Measurements from ENCODE around the gene CYYR1.

CYYR1 gene

GRCh38 chr21:26532208-26532607, 40.9 kb downstream of the CYYR1 start:
- no peak for TF ChIP-seq ZNF274 (IDR thresholded peaks at IDR 0.05; ENCODE audit: low read depth, low read length)
- no peak overlapping the region for H3K4me3 ChIP-seq (ENCODE audit: low read length)

DNA sequence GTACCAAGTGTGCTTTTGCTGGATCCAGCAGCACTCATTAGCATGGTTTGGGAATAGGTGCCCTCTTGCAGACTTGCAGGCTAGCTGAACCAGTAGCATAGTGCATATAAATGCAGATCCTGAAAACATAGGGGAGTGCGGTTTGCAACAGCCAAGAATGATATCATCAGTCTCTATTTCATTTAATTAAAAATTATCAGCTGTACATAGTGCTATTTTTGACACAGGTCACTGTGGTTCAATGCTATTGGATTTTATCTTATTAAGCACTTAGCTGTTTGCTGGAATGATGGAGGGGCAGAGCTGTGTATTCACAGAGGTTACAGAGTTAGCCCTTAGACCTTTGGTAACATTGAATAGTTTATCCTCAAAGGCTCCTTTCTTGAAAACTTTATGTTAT, 43.6 kb downstream of the CYYR1 start:
- H3K4me3 ChIP-seq (ENCODE audit: low read length) = no peak overlapping the region
- no peak for TF ChIP-seq ZNF274 (IDR thresholded peaks at IDR 0.05; ENCODE audit: low read depth, low read length)

GRCh38 chr21:26528882-26529281, 44.2 kb downstream of the CYYR1 start:
- H3K4me3 ChIP-seq (ENCODE audit: low read length) = no peak overlapping the region
- no peak for TF ChIP-seq ZNF274 (IDR thresholded peaks at IDR 0.05; ENCODE audit: low read depth, low read length)

GRCh38 chr21:26522704-26523103, 50.4 kb downstream of the CYYR1 start:
- TF ChIP-seq ZNF274 (IDR thresholded peaks at IDR 0.05; ENCODE audit: low read depth, low read length) = no peak

DNA sequence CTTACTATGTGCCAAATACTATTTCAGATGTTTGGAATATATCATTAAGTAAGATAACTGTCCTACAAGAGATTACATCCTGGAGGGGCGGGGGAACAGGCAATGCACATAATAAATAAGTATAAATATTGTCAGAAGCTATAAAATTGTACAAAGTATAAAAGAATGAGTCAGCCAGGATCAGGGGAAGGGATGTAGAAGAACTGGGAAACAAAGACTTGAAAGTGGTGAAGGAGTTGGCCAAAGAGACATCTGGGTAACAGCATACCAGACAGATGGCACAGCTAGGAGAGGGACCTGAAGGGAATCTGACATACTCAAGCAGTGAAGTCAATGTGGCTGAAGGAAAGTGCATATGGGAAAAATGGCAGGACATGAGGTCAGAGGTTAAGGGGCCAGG, 53.9 kb downstream of the CYYR1 start:
- no peak for TF ChIP-seq ZNF274 (IDR thresholded peaks at IDR 0.05; ENCODE audit: low read depth, low read length)

More at GRCh38 chr21:26522704-26523103, 50.4 kb downstream of the CYYR1 start:
- H3K4me3 ChIP-seq (ENCODE audit: low read length) = no peak overlapping the region

GRCh38 chr21:26515257-26515656, 57.8 kb downstream of the CYYR1 start:
- H3K4me3 ChIP-seq (ENCODE audit: low read length) = no peak overlapping the region
- no peak for TF ChIP-seq ZNF274 (IDR thresholded peaks at IDR 0.05; ENCODE audit: low read depth, low read length)

More for the DNA sequence above, 53.9 kb downstream of the CYYR1 start:
- H3K4me3 ChIP-seq (ENCODE audit: low read length) = no peak overlapping the region

- H3K4me3 ChIP-seq (ENCODE audit: low read length) = no peak overlapping the region
- no peak for TF ChIP-seq ZNF274 (IDR thresholded peaks at IDR 0.05; ENCODE audit: low read depth, low read length)
Measured at GRCh38 chr21:26513212-26513611, 59.9 kb downstream of the CYYR1 start.

DNA sequence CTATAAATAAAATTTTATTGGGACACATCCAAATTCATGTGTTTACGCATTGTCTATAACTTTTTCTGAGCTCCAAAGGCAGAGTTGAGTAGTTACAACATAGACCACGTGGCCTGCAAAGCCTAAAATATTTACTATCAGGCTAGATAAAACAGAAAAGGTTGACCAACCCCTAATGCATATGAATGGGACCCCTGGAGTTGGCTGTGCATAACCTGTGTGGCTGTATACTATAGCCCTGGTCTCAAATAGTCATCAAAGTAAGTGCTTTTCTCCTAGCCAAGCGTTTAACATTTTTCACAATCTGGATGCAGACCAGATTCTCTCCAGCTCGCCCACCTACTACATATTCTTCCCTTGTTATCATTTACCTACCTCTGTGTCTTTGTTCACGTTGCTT, 60.4 kb downstream of the CYYR1 start:
- H3K4me3 ChIP-seq (ENCODE audit: low read length) = no peak overlapping the region
- TF ChIP-seq ZNF274 (IDR thresholded peaks at IDR 0.05; ENCODE audit: low read depth, low read length) = no peak

DNA sequence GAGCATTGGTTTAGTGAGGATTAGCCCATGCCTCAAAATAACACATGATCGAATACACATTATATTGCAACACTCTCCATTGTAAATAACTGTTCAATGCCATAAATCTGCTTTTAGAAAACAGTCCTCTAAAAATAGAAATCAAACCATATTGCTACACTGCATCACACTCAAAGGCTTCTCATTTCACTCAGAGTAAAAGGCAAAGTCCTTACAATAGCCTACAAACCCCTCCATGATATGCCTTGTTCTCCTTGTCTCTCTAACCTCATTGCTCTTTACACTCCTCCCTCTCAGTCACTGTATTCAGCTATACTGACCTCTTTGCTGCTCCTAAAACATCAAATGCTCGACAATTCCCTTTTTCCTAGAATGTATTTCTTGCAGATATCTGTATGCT, 64.2 kb downstream of the CYYR1 start:
- no peak overlapping the region for H3K4me3 ChIP-seq (ENCODE audit: low read length)
- TF ChIP-seq ZNF274 (IDR thresholded peaks at IDR 0.05; ENCODE audit: low read depth, low read length) = no peak

DNA sequence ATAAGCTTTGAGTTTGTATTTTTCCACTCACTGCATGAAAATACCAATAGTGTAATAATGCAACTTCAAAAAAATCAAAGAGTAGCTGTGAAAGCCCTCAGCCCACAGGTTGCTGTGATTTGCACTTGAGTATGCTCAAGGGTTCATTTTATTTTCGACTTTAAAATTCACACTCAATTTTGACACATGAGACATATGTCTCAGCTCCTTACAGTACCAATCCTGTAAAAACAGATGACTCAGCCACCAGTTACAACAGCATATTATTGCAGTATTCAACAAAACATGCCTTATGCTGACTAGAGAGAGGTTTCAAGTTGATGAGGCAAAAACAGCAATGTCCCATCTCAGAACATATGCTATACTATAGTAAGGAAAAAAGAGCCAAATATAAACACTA, 66.1 kb downstream of the CYYR1 start:
- no peak overlapping the region for H3K4me3 ChIP-seq (ENCODE audit: low read length)
- no peak for TF ChIP-seq ZNF274 (IDR thresholded peaks at IDR 0.05; ENCODE audit: low read depth, low read length)

DNA sequence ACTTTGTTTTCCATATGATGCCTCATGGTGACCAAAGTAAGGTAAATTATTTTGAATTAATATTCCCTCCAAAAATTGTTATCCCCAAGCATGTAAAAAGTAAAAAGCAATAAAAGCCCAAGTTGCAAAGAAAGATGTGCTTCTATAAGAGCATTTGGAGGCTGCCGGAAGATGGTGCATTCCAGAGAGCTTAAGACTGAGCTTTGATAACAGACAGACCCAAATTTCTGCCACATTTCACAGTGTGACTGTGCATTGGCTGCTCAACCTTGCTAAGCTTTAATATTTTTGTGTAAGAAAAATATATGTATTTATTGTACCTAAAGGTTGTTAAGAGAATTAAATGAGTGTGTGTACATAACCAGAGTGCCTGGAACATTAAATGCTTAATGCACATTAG, 67.9 kb downstream of the CYYR1 start:
- no peak for TF ChIP-seq ZNF274 (IDR thresholded peaks at IDR 0.05; ENCODE audit: low read depth, low read length)

DNA sequence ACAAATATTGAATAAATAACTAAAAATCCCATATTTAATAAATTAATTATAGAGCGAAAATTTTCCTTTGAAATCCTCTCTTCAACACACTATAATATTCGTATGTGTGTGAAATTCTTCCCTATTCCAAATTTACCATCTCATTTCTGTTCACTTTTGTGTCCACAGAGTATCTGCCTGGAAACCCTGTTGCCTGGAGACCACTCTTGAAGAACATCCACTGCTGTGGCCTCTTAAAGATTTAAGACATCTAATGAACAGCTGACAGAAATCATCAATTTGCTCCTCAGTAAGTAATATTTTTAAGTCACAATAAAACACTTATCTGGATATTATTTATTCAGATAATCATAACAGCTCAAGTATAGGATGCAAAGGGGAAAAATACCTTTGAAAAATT, 69.7 kb downstream of the CYYR1 start:
- TF ChIP-seq ZNF274 (IDR thresholded peaks at IDR 0.05; ENCODE audit: low read depth, low read length) = no peak
- no peak overlapping the region for H3K4me3 ChIP-seq (ENCODE audit: low read length)

More for the DNA sequence above, 67.9 kb downstream of the CYYR1 start:
- H3K4me3 ChIP-seq (ENCODE audit: low read length) = no peak overlapping the region

GRCh38 chr21:26501495-26502021, 71.5 kb downstream of the CYYR1 start:
- TF ChIP-seq ZNF274 (IDR thresholded peaks at IDR 0.05; ENCODE audit: low read depth, low read length) = no peak
- H3K4me3 ChIP-seq (ENCODE audit: low read length) = no peak overlapping the region

DNA sequence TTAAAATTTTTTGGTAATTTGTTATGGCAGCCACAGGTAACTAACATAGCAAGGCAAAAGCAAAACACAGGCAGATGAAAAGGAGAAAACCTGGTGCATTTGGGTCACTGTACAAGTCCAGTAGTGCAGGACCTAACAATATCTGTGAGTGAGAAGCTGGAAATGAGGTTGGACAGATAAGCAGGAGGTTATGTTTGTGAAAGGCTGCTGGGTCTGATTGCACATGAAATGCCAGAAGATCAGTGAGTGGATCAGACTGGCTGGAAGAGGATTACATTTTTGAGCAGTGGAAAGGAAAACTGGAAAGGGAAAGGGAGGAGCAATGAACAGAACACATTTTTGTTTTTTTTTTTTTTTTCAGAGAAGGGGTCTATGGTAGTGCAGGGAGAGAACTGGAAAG, 73.6 kb downstream of the CYYR1 start:
- no peak overlapping the region for H3K4me3 ChIP-seq (ENCODE audit: low read length)
- no peak for TF ChIP-seq ZNF274 (IDR thresholded peaks at IDR 0.05; ENCODE audit: low read depth, low read length)

- TF ChIP-seq ZNF274 (IDR thresholded peaks at IDR 0.05; ENCODE audit: low read depth, low read length) = no peak
- no peak overlapping the region for H3K4me3 ChIP-seq (ENCODE audit: low read length)
Measured at GRCh38 chr21:26495283-26495849, 77.7 kb downstream of the CYYR1 start.

GRCh38 chr21:26491663-26492062, 81.4 kb downstream of the CYYR1 start:
- H3K4me3 ChIP-seq (ENCODE audit: low read length) = no peak overlapping the region
- no peak for TF ChIP-seq ZNF274 (IDR thresholded peaks at IDR 0.05; ENCODE audit: low read depth, low read length)

All from GM08714 (cell line).